ENCODE measurements around the gene DSP. TPM values are rescaled to one million over a fixed set of nuclear protein-coding genes. Genes with fewer than 3 reads are reported as not detected.

DSP gene, protein sequence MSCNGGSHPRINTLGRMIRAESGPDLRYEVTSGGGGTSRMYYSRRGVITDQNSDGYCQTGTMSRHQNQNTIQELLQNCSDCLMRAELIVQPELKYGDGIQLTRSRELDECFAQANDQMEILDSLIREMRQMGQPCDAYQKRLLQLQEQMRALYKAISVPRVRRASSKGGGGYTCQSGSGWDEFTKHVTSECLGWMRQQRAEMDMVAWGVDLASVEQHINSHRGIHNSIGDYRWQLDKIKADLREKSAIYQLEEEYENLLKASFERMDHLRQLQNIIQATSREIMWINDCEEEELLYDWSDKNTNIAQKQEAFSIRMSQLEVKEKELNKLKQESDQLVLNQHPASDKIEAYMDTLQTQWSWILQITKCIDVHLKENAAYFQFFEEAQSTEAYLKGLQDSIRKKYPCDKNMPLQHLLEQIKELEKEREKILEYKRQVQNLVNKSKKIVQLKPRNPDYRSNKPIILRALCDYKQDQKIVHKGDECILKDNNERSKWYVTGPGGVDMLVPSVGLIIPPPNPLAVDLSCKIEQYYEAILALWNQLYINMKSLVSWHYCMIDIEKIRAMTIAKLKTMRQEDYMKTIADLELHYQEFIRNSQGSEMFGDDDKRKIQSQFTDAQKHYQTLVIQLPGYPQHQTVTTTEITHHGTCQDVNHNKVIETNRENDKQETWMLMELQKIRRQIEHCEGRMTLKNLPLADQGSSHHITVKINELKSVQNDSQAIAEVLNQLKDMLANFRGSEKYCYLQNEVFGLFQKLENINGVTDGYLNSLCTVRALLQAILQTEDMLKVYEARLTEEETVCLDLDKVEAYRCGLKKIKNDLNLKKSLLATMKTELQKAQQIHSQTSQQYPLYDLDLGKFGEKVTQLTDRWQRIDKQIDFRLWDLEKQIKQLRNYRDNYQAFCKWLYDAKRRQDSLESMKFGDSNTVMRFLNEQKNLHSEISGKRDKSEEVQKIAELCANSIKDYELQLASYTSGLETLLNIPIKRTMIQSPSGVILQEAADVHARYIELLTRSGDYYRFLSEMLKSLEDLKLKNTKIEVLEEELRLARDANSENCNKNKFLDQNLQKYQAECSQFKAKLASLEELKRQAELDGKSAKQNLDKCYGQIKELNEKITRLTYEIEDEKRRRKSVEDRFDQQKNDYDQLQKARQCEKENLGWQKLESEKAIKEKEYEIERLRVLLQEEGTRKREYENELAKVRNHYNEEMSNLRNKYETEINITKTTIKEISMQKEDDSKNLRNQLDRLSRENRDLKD (N-terminal part only)
- total RNA-seq: 67.5 TPM

DNA sequence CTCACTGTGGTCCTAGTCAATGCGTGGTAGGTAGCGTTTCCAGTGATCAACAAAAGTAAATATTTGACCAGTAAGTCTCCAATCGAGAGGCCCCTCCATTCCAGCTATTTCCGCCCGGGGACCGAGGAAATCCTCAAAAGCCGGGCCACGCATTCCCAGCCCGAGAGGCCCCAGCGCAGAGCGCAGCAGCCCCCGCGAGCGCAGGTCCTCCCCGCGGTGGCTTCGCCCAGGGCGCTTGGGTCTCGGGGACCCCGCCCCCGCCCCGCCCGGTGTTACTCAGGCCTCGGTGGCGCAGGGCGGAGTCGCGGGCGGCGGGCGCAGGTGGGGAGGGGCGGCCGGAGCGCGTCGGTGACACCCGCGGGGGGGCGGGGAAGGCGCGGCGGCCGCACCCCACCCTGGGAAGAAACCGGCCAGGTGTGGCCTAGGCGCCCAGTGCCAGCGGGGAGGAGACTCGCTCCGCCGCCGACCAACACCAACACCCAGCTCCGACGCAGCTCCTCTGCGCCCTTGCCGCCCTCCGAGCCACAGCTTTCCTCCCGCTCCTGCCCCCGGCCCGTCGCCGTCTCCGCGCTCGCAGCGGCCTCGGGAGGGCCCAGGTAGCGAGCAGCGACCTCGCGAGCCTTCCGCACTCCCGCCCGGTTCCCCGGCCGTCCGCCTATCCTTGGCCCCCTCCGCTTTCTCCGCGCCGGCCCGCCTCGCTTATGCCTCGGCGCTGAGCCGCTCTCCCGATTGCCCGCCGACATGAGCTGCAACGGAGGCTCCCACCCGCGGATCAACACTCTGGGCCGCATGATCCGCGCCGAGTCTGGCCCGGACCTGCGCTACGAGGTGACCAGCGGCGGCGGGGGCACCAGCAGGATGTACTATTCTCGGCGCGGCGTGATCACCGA is at the start of gene DSP:
TSS of gene DSP (plus strand) at position 497 of the 890 bp plus-strand sequence. CDS start at position 742, 245 bp downstream.
- peak; percentile 82 for ATAC-seq
- DNase-seq (ENCODE audit: low spot score): peak; percentile 93

DNA sequence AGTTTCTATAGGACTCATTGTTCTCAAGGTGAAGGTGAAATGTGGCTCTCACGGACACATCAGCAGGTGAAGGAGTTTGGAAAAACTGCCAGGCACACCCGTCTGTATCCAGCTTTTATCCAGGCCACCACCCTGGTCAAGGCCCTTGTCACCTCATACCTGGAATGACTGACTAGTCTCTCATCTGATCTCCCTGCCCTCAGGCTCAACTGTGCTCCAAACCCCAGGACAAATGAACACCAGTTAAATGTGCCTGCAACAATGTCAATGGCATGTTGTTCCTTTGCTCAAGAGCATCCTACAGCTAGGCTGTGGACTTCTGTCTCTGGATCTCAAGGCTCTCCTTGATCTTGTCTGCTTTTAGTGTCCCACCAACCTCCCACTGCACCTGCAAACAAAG is 47.6 kb upstream of the DSP start:
- DNase-seq (ENCODE audit: low spot score): no peak
- ATAC-seq: no peak

DNA sequence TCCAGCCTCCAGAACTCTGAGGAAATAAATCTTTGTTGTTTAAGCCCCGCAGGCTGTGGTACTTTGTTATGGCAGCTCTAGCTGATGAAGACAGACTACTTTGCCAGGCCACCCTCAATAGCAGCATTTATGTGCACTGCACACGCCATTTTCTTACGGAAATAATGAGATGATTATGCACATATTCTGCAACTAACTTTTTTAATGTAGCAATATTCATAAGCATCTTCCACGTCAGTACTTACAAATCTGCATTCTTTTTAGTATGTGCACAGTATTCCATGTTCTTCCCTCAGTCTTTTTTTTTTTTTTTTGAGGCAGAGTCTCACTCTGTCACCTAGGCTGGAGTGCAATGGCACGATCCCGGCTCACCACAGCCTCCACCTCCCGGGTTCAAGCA is 46.8 kb upstream of the DSP start:
- ATAC-seq (no peak), DNase-seq (ENCODE audit: low spot score) (no peak)

DNA sequence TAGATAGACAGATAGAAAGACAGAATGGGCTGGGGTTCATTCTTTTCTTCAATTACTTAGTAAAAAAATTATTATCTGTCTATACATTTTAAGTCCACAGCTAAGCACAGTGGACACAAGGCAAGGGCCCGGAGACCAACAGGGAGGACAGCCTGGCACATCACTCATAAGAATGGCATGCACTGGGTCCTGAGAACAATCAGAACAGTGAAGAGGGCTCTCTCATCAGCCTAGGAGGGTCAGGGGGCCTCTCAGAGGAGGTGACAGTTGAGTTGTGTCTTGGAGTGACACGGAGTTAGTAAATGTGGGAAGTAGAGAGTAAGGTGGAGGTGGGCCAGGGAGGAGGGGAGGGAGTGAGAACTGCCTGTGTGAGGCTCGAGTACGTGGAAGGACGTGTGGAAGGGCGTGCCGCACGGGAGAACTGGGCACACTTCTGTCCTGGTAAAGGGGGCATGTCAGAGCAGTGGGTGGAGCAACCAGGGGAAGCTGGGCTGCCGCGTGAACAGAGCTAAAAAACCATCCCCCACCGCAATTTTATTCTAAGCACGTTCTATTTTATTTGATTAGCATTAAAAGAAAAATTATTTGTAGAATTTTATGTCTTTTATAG is 45.1 kb upstream of the DSP start:
- ATAC-seq: no peak
- DNase-seq (ENCODE audit: low spot score): no peak

DNA sequence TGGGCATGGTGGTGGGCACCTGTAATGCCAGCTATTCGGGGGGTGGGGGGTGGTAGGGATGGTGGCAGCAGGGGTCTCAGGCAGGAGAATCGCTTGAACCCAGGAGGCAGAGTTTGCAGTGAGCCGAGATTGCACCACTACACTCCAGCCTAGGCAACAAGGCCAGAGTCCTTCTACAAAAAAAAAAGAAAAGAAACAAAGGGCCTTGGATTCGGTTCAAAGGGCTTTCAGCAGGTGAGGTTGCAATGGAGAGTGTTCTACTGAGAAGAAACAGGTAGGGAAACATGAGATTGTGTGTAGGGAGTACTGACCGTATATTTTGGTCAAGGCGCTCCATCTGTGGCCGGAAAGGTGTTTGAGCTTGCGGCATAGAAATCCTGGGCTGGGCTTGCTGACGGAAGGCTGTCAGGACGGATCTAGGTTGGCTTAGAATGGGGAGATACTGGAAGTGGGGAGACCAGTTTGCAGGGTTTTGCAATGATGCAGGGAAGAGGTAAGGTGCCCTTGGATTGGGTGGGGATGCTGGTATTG is 40.7 kb upstream of the DSP start:
- peak; percentile 57 for ATAC-seq
- DNase-seq (ENCODE audit: low spot score): no peak

DNA sequence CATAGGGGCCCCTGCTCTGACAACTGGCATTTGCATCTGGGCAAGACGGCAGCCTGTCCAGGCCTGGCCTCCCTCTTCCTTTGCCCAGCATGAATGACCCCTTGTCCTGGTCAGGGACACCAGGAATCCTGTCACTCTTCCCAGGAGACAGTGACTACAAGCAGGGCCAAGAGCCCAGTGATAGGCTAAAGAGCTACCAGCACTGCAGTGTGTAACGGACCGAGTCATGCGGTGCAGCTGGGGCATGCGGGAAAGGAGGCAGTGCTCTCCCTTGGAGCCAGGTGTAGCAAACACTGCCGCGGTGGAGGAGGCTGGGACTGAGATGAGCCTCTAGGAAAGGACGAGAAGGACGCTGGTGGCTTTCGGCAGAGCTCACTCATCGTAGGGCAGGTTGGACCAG is 38.7 kb upstream of the DSP start:
- DNase-seq (ENCODE audit: low spot score) (no peak), ATAC-seq (no peak)

DNA sequence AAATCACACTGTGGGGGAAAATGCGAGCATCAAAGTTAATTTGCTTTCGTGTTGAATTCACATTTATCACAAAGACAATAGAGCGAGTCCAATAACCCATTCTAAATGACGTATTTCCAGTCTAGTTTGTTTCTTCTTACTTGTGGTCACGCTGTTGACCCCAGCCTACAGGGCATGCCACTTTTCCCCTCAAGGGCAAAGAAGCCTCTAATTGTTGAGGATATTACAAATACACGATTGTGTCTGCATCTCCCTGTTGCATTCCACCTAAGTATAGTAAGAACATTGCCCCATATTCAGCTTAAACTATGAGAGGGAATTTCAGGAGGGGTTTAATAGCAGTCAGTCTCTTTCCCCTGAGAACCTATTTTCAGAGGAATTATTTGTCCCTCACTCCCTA is 37.4 kb upstream of the DSP start:
- DNase-seq (ENCODE audit: low spot score): no peak
- ATAC-seq: no peak

DNA sequence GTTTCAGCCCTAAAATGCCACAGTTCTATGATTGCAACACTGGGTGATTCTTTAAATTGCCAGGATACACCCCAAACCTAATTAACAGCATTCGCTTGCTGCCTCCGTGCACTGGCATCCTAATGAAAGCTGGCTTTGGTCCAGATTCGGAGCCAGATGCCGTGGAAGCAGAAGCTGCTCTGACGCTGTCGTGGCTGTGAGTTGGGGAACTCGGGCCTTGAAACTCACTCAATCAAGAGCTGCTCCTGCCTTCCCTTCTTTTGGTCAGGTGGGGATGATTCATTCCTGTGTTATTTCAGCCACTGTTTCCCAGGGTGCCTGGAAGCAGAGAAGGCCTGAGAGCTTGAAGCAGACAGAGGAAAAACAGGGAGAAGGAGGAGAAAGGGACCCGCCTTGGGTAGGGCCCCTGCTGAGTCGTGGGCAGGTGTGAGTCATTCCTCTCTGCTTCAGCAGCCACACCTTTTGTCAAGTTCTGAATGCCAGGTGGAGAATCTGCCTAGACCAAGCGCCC is 36.2 kb upstream of the DSP start:
- ATAC-seq (no peak), DNase-seq (ENCODE audit: low spot score) (no peak)

DNA sequence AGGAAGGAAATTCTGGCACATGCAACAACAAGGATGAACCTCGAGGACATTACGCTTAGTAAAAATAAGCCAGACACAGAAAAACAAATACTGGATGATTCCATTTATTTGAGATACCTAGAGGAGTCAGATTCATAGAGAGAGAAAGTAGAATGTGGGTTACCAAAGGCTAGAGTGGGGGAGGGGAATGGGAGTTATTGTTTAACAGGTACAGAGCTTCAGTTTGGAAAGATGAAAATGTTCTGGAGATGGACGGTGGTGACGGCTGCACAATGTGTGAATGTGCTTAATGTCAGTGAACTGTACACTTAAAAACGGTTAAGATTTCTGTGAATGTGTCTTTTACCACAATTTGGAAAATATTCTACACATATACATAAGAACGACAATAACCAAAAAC is 33.9 kb upstream of the DSP start:
- ATAC-seq (peak; percentile 47), DNase-seq (ENCODE audit: low spot score) (no peak)

DNA sequence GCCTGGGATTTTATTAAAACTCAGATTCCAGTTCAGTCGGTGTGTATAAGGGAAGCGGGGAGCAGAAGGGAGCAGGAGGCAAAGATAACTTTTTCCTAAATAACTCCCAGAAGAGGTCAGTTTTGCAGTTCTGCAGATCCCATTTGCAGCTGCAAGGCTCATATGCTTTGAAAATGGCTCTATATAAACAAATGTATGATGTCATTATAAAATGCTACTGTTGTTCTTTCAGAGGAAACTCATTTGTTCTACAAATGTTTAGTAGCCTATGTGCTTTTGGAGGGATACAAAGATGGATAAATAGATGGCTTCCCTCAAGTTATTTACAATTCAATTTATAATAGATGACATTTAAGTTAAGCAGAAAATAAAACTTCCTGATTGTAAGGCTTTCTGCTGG is 29.2 kb upstream of the DSP start:
- ATAC-seq: no peak
- DNase-seq (ENCODE audit: low spot score): no peak

DNA sequence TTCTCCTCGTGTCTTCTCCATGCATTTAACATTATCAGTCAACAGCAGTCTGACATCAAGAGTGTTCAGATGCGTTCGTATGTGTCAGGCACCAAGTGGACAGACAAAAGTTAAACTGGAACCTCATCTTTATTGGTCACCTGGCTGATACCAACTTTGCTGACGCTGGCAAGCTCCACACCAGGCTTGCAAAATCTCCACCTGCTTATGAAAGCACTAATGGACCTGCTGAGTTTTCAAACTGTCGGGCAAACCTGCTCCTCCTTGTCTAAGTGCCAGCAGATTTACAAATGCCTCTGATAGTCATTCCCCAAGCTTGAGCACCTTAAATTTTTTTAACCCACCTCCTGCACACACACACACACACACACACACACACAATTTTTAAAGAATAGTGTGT is 27.9 kb upstream of the DSP start:
- peak; percentile 97 for ATAC-seq
- peak; percentile 76 for DNase-seq (ENCODE audit: low spot score)

DNA sequence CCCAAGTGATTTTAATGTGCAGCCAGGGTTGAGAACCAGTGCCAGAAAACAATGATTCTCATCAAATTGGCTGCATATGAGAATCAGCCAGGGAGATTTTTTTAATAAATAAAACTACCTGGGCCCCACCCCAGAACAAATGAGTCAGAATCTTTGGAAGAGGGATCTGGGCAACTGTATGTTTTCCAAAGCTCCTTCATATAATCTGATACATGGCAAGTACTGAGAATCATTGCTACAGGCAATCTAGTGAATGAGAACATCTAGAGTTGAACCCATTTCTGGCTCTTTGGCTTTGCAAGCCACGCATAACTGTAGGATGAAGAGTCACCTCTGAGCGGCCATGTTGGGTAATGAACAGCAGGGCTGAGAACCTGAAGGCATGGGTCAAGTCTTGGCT is 26.1 kb upstream of the DSP start:
- DNase-seq (ENCODE audit: low spot score): no peak
- ATAC-seq: no peak

DNA sequence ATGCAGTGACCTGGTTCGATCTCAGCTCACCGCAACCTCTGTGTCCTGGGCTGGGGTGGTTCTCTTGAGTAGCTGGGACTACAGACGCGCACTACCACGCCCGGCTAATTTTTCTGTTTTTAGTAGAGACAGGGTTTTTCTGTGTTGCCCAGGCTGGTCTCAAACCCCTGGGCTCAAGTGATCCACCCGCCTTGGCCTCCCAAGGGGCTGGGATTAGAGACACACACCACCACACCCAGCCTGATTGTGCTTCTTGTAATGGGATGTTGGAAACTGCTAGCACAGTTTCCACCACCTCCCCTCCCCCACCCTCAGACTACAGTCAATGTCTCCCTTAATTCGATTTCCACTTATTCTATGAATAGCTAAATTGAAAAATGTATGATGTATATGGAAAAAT is 22.6 kb upstream of the DSP start:
- ATAC-seq: no peak

DNA sequence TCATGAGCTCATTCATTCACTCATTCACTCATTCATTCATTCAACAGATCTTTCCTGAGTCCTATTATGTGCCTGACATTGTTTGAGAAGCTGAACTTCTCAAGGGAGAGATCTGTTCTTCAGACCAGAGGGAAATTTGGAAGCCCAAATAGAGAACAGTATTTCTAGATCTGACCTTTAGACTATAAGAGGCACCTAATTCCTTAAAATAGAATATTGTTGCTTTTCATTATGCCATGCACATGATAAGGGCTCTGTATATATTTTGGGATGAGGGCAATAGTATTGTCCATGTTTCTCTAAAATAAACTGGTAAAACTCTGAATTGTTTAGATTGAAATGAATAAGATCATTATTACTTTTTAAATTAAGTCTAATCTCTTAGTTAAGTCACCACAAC is 18.6 kb upstream of the DSP start:
- ATAC-seq (no peak), DNase-seq (ENCODE audit: low spot score) (no peak)

More for the DNA sequence above, 22.6 kb upstream of the DSP start:
- no peak for DNase-seq (ENCODE audit: low spot score)

DNA sequence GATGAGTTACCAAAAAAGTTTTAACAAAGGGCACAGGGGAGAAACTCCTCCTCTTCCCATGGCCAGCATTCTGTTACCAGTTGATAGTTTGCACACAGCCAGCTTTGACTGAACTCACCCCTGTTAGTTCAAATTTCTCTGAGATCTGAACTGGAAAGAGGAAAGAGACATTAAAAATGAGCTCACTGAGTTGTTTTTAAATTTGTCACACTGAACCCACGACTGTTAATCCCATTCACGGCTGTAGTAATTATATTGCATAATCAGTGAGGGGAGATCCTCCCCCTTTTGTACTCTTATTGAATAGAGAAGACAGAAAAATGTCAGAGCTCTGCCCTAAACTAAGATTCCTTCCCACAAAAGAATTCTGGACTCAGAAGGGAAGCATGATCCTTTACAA is 17.5 kb upstream of the DSP start:
- DNase-seq (ENCODE audit: low spot score) (no peak), ATAC-seq (no peak)

DNA sequence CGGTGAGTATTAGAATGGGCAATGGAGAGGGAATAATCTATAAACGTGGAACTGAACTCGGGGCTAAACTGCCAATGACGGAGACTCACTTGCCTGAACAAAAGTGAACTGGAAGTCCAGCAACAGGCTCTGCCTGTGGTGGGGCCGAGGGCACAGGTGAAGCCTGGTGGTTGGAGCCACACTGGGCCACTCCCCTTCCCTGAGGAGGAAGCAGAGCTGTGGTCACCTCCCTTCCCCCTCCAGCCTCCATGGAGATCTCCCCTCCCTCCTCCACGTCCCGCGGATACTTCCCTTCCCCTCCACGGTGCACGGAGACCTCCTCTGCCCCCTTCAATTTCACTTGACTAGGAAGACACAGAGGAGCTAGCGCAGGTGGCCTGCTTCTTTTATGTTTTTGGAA is 14.7 kb upstream of the DSP start:
- ATAC-seq (no peak), DNase-seq (ENCODE audit: low spot score) (no peak)

DNA sequence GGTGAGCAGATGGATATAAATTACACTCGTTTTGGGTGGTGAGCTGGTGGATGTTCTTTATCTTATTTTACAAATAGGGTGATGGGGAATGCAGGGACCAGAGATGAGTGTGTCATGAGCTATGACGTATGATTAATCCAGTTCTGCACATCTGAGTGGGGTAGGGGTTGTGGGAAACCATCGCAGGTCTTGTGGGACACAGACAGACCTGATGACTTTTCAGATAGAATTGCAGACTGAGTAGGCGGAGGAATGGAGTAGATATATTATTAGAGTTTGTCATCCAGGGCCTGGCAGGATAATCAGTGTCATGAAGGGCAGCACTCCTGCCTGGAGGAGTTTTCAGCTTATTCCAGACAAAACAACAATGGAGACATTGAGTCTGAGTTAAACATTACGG is 12.9 kb upstream of the DSP start:
- ATAC-seq (no peak), DNase-seq (ENCODE audit: low spot score) (no peak)

DNA sequence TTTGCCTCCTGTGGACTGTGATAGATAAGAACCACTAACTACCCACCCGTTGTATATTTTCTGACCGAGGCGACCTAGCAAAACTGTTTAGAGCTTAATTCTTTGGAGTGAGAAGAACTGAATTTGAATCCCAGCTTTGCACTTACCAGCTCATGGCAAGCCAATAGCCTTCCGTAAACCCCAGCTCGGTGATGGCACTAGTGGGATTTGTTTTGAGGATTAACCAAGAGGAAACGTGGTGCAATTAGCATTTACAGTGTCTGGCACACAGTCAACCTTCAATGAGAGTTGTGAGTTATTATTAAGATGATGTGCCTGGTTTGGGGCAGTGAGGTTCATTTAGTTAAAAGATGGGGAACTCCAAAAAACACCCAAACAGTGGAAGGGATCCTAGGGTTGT is 12.3 kb upstream of the DSP start:
- ATAC-seq (no peak), DNase-seq (ENCODE audit: low spot score) (no peak)

DNA sequence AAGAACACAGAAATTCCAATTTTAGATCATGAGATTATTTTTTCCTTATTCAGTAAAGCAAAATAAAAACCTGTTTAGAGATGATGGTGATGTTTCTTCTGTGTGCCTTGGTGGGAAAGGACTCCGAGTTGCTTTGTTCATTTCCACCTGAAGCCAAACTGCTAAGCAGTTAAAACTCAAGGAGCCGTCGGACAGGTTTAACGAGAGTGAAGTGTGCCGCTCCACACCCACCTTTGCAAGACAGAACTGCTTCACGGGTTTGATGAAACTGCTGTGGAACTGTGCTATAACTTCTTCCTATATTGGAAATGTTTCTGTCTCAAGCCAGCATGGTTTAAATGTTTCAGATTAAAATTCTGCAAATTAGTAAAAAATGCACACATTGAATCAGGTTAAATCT is 9.2 kb upstream of the DSP start:
- ATAC-seq: no peak
- DNase-seq (ENCODE audit: low spot score): no peak

All from left lobe of liver (tissue), 2 donors.